BJ (cell line): Measurements from ENCODE around the gene PCMT1. TPM values are rescaled to one million over a fixed set of nuclear protein-coding genes. Genes with fewer than 3 reads are reported as not detected.

Experiments used
- CTCF ChIA-PET: fragments of 350-600 bp; formaldehyde crosslinking; extraction: SDS; loops from one replicate; lab custom pipeline; 2021; ENCODE audit warnings: antibody characterized with exemption, inconsistent platforms; lab: Yijun Ruan, JAX
- POLR2A ChIA-PET: fragments of 300-600 bp; sonication (Branson Sonifier 250); formaldehyde crosslinking; extraction: SDS; loops from one replicate; lab custom pipeline; 2021; ENCODE audit warnings: antibody characterized with exemption; lab: Charles Lee
- DNase-seq: peaks from one replicate; pipeline ENCODE4 v3.0.0-alpha.2; 2011; ENCODE audit warnings: low read depth
- H3K27me3 ChIP-seq: 2 replicates; pipeline ENCODE4 v1.6.0; 2011; ENCODE audit warnings: low read length; ENCODE audit not compliant: control insufficient read depth, insufficient read depth
- H3K36me3 ChIP-seq: 2 replicates; pipeline ENCODE4 v1.5.1; 2011; ENCODE audit warnings: low read length; ENCODE audit not compliant: control insufficient read depth, insufficient read depth
- H3K4me3 ChIP-seq: 2 replicates; pipeline ENCODE4 v1.5.1; 2011; ENCODE audit warnings: low read depth, mild to moderate bottlenecking, control low read depth, low read length
- CTCF ChIP-seq: IDR thresholded peaks from 2 replicates; pipeline ENCODE4 v1.5.1; 2011; ENCODE audit warnings: low read depth, mild to moderate bottlenecking, control low read depth, inconsistent platforms, low read length, moderate library complexity; ENCODE audit not compliant: insufficient read depth
- polyA plus RNA-seq: library from polyadenylated mRNA; depleted of rRNA; stranded (reverse); fragments of >200 nt; gene quantifications from 2 replicates; pipeline ENCODE4 v1.2.3, GENCODE V29; 2011

The PCMT1 gene
- polyA plus RNA-seq, 1 experiment, result 63.2 TPM

GRCh38 chr6:149771185-149771584, 21.6 kb downstream of the PCMT1 start:
- Histone ChIP-seq H3K27me3 (no peaks in the 10 kb centered on the region), H3K4me3 (no peak overlapping the region), H3K36me3 (peaks cover 3% of the 10 kb centered on the region)
- TF ChIP-seq CTCF, result no peak
- POLR2A ChIA-PET, result no interaction called here
- DNase-seq, result no peak
- CTCF ChIA-PET, result no interaction called here

- no peak for TF ChIP-seq CTCF
- Histone ChIP-seq H3K27me3 (no peaks in the 10 kb centered on the region), H3K36me3 (peaks cover 3% of the 10 kb centered on the region), H3K4me3 (no peak overlapping the region)
- ChIA-PET CTCF (no interaction called here), POLR2A (no interaction called here)
- DNase-seq, result no peak
Measured at GRCh38 chr6:149771925-149772324, 22.4 kb downstream of the PCMT1 start.

GRCh38 chr6:149777624-149778023, 28.1 kb downstream of the PCMT1 start:
- peaks cover 6% of the 10 kb centered on the region for H3K36me3 ChIP-seq
- H3K4me3 ChIP-seq, result no peak overlapping the region
- no peak for TF ChIP-seq CTCF
- DNase-seq, result no peak
- ChIA-PET POLR2A (no interaction called here), CTCF (no interaction called here)
- no peaks in the 10 kb centered on the region for H3K27me3 ChIP-seq

- no peak for DNase-seq
- ChIA-PET POLR2A (no interaction called here), CTCF (no interaction called here)
- H3K4me3 ChIP-seq, result no peak overlapping the region
- TF ChIP-seq CTCF, result no peak
- no peaks in the 10 kb centered on the region for H3K27me3 ChIP-seq
- peaks cover 6% of the 10 kb centered on the region for H3K36me3 ChIP-seq
Measured at GRCh38 chr6:149779644-149779963, 30.1 kb downstream of the PCMT1 start.

GRCh38 chr6:149781715-149782114, 32.2 kb downstream of the PCMT1 start:
- DNase-seq, result no peak
- CTCF ChIA-PET, result interaction anchor here (1.0 kb wide), 1 partner anchor 24 kb away, joined by 5 read pairs; no protein-coding TSS in a partner anchor
- no peaks in the 10 kb centered on the region for H3K27me3 ChIP-seq
- no peak for TF ChIP-seq CTCF
- POLR2A ChIA-PET, result no interaction called here
- peaks cover 6% of the 10 kb centered on the region for H3K36me3 ChIP-seq
- no peak overlapping the region for H3K4me3 ChIP-seq
